Transverse colon (tissue), 4 donors: ENCODE data around the gene PWWP3B. TPM values are rescaled to one million over a fixed set of nuclear protein-coding genes. Genes with fewer than 3 reads are reported as not detected.

Experiments
- DNase-seq: peaks from one replicate; pipeline ENCODE4 v3.0.0-alpha.2; 2019
- H3K27ac ChIP-seq, 4 donors: fragments of 200-600 bp; sonication (generic); 2 replicates each; pipeline ENCODE4 v1.5.1; 2016 to 2018; ENCODE audit warnings: inconsistent platforms in 4 of 4
- H3K27me3 ChIP-seq: fragments of 200-600 bp; sonication (generic); 2 replicates; pipeline ENCODE4 v1.5.1; 2017; ENCODE audit warnings: inconsistent platforms
- H3K36me3 ChIP-seq, 4 donors: fragments of 200-600 bp; sonication (generic); 2 replicates each; pipeline ENCODE4 v1.5.1; 2017 to 2019; ENCODE audit warnings: inconsistent platforms in 4 of 4
- H3K4me1 ChIP-seq, 4 donors: fragments of 200-600 bp; sonication (generic); 2 replicates each; pipeline ENCODE4 v1.5.1; 2017 to 2020; ENCODE audit warnings: inconsistent platforms in 4 of 4
- H3K4me3 ChIP-seq, 4 donors: fragments of 200-600 bp; sonication (generic); 1 replicate in 1 of 4; 2 replicates in 3 of 4; pipeline versions ENCODE4 v1.5.1 to v1.6.1; 2017 to 2019; ENCODE audit warnings: inconsistent platforms in 4 of 4
- H3K9me3 ChIP-seq, 2 donors: fragments of 200-600 bp; sonication (generic); 2 replicates each; pipeline ENCODE4 v1.5.1; 2017 to 2019; ENCODE audit warnings: inconsistent platforms in 2 of 2
- EP300 ChIP-seq: sonication (generic); formaldehyde crosslinking; IDR thresholded peaks from one replicate; pipeline ENCODE4 v1.6.1; 2017; ENCODE audit warnings: antibody characterized with exemption, low read depth
- POLR2A ChIP-seq: fragments of 450-650 bp; IDR thresholded peaks from one replicate; pipeline ENCODE4 v1.6.1; 2016; ENCODE audit warnings: antibody characterized with exemption, mild to moderate bottlenecking, moderate library complexity
- POLR2AphosphoS5 ChIP-seq, 3 donors: sonication (generic); formaldehyde crosslinking; IDR thresholded peaks; one replicate each; pipeline ENCODE4 v1.6.1; 2016; ENCODE audit warnings: antibody characterized with exemption in 3 of 3
- WGBS, 2 donors: methylation state at CpG; one replicate each; pipeline ENCODE4 v1.1.5; 2018; ENCODE audit warnings: low coverage in 1 of 2; 5-methylcytosine and 5-hydroxymethylcytosine counted together
- in situ Hi-C, 4 donors: fragments of 200-750 bp; cut with MboI; loops; one replicate each; pipeline versions ENCODE4 v1.15.0 to v1.15.1; 2017; ENCODE audit warnings: low sequenced_read_pairs in 3 of 4, low pct_ligation_motif_present in 1 of 4, low pct_unique_long_range_greater_than_20kb in 1 of 4
- intact Hi-C: fragments of 100-400 bp; cut with DNase I; formaldehyde crosslinking; loops from one replicate; pipeline ENCODE4 v1.15.1; 2023; ENCODE audit warnings: low total_unique reads
- total RNA-seq, 4 donors: library from RNA; depleted of rRNA; stranded (reverse); fragments of >200 nt; gene quantifications; one replicate each; pipeline ENCODE4 v1.1.0, GENCODE V29; 2016
- TF ChIP-seq, protein P1 (sequence below), 5 experiments: fragments of 200-600 bp in 3 of 5; fragments of 450-650 bp in 2 of 5; sonication (generic) in 3 of 5; IDR thresholded peaks; 1 replicate in 2 of 5; 2 replicates in 3 of 5; pipeline ENCODE4 v1.5.1; 2016 to 2017; ENCODE audit warnings: antibody characterized with exemption in 5 of 5, inconsistent platforms in 3 of 5, mild to moderate bottlenecking in 2 of 5, moderate library complexity in 1 of 5

The PWWP3B gene
- under 1 TPM in 2 of 4 donors, not detected in 2; 0.16 to 0.27 TPM for total RNA-seq

- Histone ChIP-seq H3K36me3 (no peaks in the 10 kb centered on the region), H3K4me3 (peak within 1 kb of the TSS in 1 of 4 donors; percentile 18), H3K4me1 (no peaks in the 10 kb centered on the region), H3K27ac (no peak within 1 kb of the TSS), H3K9me3 (no peaks in the 10 kb centered on the region), H3K27me3 (no peaks in the 10 kb centered on the region)
- WGBS, 2 donors: 0 to 40% methylated on average over 2 to 14 of the region's 14 CpGs
- in situ Hi-C loops (no loop called here), intact Hi-C loops (no loop called here)
- DNase-seq: peak; percentile 23
- TF ChIP-seq POLR2A (no peak), POLR2AphosphoS5 (IDR thresholded peaks at IDR 0.05) (no peak), EP300 (no peak)
- TF ChIP-seq, protein P1, sequence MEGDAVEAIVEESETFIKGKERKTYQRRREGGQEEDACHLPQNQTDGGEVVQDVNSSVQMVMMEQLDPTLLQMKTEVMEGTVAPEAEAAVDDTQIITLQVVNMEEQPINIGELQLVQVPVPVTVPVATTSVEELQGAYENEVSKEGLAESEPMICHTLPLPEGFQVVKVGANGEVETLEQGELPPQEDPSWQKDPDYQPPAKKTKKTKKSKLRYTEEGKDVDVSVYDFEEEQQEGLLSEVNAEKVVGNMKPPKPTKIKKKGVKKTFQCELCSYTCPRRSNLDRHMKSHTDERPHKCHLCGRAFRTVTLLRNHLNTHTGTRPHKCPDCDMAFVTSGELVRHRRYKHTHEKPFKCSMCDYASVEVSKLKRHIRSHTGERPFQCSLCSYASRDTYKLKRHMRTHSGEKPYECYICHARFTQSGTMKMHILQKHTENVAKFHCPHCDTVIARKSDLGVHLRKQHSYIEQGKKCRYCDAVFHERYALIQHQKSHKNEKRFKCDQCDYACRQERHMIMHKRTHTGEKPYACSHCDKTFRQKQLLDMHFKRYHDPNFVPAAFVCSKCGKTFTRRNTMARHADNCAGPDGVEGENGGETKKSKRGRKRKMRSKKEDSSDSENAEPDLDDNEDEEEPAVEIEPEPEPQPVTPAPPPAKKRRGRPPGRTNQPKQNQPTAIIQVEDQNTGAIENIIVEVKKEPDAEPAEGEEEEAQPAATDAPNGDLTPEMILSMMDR (IDR thresholded peaks at IDR 0.05): no peak
These were observed at the start of gene PWWP3B for GRCh38 chrX:106168107-106168506. Gene PWWP3B (plus strand): TSS chrX:106168305. CDS start chrX:106205433, 37,128 bp downstream.

GRCh38 chrX:106139048-106139447 is 29.1 kb upstream of the PWWP3B start:
- TF ChIP-seq POLR2AphosphoS5 (IDR thresholded peaks at IDR 0.05) (no peak), POLR2A (no peak)
- TF ChIP-seq, protein P1 (IDR thresholded peaks at IDR 0.05): no peak
- Histone ChIP-seq H3K36me3 (no peaks in the 10 kb centered on the region), H3K4me3 (no peak overlapping the region), H3K27ac (no peak overlapping the region), H3K27me3 (no peaks in the 10 kb centered on the region), H3K9me3 (no peaks in the 10 kb centered on the region), H3K4me1 (no peaks in the 10 kb centered on the region)
- no peak for DNase-seq
- WGBS, 2 donors: 75% methylated on average over 7 of the region's 7 CpGs; no CpG with 5 or more reads in 1 of the 2 donors
- in situ Hi-C loops: no loop called here
- intact Hi-C loops: no loop called here

GRCh38 chrX:106144755-106145639 is 23.1 kb upstream of the PWWP3B start:
- no peak overlapping the region for H3K27ac ChIP-seq

DNA sequence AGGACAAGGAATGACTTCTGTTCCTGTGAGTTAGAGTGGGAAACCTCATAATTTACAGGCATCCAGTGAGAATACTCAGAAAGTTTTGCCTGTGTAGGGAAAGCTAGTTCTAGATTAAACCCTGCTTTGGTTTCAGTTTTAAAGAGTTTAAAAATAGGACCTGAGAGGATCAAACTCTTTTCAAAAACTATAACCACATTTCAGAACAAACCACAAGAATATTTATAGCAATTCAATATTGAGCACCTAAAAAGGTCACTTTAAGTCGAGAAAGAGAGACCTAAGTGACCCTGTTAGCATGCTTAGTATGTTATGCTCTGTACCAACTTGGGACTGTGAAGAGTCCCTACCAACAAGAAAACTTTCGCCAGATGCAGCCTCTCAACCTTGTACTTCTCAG is 17.4 kb upstream of the PWWP3B start:
- intact Hi-C loops: no loop called here
- no peaks in the 10 kb centered on the region for H3K36me3 ChIP-seq

More at GRCh38 chrX:106144755-106145639, 23.1 kb upstream of the PWWP3B start:
- TF ChIP-seq, protein P1 (IDR thresholded peaks at IDR 0.05): no peak
- no peak for TF ChIP-seq POLR2A
- no peak for TF ChIP-seq EP300
- no peak for TF ChIP-seq POLR2AphosphoS5 (IDR thresholded peaks at IDR 0.05)
- H3K27me3 ChIP-seq: no peaks in the 10 kb centered on the region
- in situ Hi-C loops: no loop called here
- H3K36me3 ChIP-seq: no peaks in the 10 kb centered on the region
- no peaks in the 10 kb centered on the region for H3K9me3 ChIP-seq
- no peaks in the 10 kb centered on the region for H3K4me1 ChIP-seq
- 72% methylated on average over 5 of the region's 5 CpGs; no CpG with 5 or more reads in 1 of the 2 donors for WGBS, 2 donors
- H3K4me3 ChIP-seq: no peak overlapping the region
- no peak for DNase-seq
- intact Hi-C loops: no loop called here

More for the DNA sequence above, 17.4 kb upstream of the PWWP3B start:
- no peaks in the 10 kb centered on the region for H3K27me3 ChIP-seq
- WGBS, 2 donors: 58 to 60% methylated on average over 1 to 2 of the region's 2 CpGs
- H3K9me3 ChIP-seq: no peaks in the 10 kb centered on the region
- TF ChIP-seq POLR2AphosphoS5 (IDR thresholded peaks at IDR 0.05) (no peak), EP300 (no peak), POLR2A (no peak)
- TF ChIP-seq, protein P1 (IDR thresholded peaks at IDR 0.05): no peak
- in situ Hi-C loops: no loop called here
- H3K27ac ChIP-seq: no peak overlapping the region
- no peak overlapping the region for H3K4me3 ChIP-seq
- DNase-seq: no peak
- no peaks in the 10 kb centered on the region for H3K4me1 ChIP-seq
